IPS DF 6.9 (cell line): ENCODE measurements around the gene KLHL33.

ENCODE experiments used
- DNase-seq: peaks from one replicate; pipeline ENCODE4 v3.0.0-alpha.2; 2013; ENCODE audit warnings: low read depth, low spot score
- H3K27ac ChIP-seq: one replicate; pipeline ENCODE4 v1.5.1; 2013; ENCODE audit warnings: low read length, control low read depth
- H3K27me3 ChIP-seq: 2 replicates; pipeline ENCODE4 v1.6.1; 2013; ENCODE audit warnings: mild to moderate bottlenecking, low read length; ENCODE audit not compliant: control insufficient read depth, insufficient read depth
- H3K36me3 ChIP-seq: 2 replicates; pipeline ENCODE4 v1.6.1; 2013; ENCODE audit warnings: low read length; ENCODE audit not compliant: control insufficient read depth, insufficient read depth
- H3K4me1 ChIP-seq: 2 replicates; pipeline ENCODE4 v1.6.1; 2013; ENCODE audit warnings: low read length; ENCODE audit not compliant: control insufficient read depth, insufficient read depth
- H3K4me3 ChIP-seq: 2 replicates; pipeline ENCODE4 v1.5.1; 2013; ENCODE audit warnings: mild to moderate bottlenecking, low read length
- H3K9me3 ChIP-seq: 2 replicates; pipeline ENCODE4 v1.6.1; 2013; ENCODE audit warnings: low read length, inconsistent platforms; ENCODE audit not compliant: control insufficient read depth, insufficient read depth
- WGBS: extraction: QIAGEN DNeasy Blood & Tissue Kit; methylation state at CpG from one replicate; pipeline ENCODE4 v1.1.7; 2013; ENCODE audit warnings: mixed read lengths, missing lambda C conversion rate; ENCODE audit not compliant: insufficient read length, insufficient coverage; 5-methylcytosine and 5-hydroxymethylcytosine counted together

The KLHL33 gene

DNA sequence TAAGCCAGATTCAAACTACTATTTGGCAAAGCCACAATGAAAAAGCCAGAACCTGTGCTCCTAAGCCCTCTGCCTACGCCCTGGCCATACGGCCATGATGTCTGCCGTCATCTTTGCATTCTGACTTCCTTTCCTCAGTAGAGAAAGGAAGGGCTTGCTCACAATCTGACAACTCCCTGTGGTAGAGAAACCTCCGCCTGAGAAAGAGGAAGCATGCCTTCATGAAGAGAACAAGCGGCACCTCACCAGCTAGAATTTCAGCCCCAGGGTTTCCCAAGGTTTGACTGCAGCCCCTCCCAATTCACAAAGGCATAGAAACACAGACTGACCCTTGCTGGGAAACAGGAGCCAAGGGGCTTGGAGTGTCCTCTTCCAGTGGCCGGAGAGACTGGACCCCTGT, 48.4 kb downstream of the KLHL33 start:
- DNase-seq: no peak

DNA sequence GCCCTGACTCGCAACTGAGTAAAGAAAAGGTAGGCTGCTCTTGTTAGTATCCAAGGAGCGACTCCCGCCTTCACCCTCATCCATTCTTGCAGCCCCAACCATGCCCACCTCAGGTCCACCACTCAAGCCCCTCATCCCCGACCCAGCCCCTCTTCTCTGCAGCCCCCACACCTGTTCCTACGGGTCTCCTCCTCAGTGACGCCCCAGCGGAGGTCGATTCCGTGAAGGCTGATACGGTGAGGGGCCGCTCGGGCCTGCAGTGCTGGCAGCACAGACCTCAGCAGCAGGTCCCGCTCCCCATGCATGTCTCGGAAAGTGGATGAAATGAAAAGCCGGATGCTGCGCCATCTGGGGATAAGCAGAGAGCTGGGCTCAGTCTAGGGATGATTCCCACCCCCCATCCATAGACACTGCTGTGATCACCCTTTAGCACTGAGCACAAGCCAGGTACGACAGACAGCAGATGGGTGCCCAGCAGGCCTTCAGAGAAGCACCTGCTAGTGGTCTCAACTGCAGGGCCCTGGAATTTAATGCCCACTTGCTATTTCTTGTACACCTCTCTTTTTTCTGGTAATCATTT, 49.6 kb downstream of the KLHL33 start:
- peaks cover 4% of the 10 kb centered on the region; the same call in 1 of the 2 replicates for H3K36me3 ChIP-seq
- H3K4me1 ChIP-seq: no peaks in the 10 kb centered on the region
- no peak overlapping the region for H3K4me3 ChIP-seq

More for the DNA sequence above, 48.4 kb downstream of the KLHL33 start:
- Histone ChIP-seq H3K9me3 (no peaks in the 10 kb centered on the region), H3K27ac (no peak overlapping the region), H3K36me3 (0 out of 2 replicates have a peak, but pooled peaks cover 2% of the 10 kb centered on the region), H3K4me3 (no peak overlapping the region), H3K27me3 (no peaks in the 10 kb centered on the region), H3K4me1 (no peaks in the 10 kb centered on the region)
- no CpG with 5 or more reads among the region's 6 CpGs for whole genome bisulfite sequencing

DNA sequence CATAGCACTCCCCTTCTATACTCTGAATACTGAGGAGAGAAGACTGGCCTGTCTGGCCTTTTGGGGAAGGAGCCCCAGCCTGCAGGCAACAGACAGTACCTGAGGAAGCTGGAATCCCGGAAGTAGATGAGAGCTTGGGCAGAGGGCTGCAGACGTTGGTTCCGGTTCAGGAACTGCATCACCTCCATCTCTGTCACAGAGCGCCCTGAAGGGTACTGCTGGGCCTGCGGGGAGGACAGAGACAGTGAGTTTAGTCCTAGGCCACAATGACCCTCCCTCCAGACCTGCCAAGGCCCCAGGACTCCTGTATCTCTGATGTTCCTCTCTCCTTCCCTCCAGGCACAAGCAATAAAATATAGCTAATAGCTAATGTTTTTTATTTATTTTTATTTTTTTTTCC, 51.1 kb downstream of the KLHL33 start:
- no peak overlapping the region for H3K4me3 ChIP-seq
- no peak overlapping the region for H3K27ac ChIP-seq
- no peaks in the 10 kb centered on the region for H3K9me3 ChIP-seq
- WGBS: no CpG with 5 or more reads among the region's 5 CpGs
- peaks cover 9% of the 10 kb centered on the region; the same call in 1 of the 2 replicates for H3K36me3 ChIP-seq
- no peaks in the 10 kb centered on the region for H3K27me3 ChIP-seq
- DNase-seq: no peak
- no peaks in the 10 kb centered on the region for H3K4me1 ChIP-seq

More for the DNA sequence above, 49.6 kb downstream of the KLHL33 start:
- no peaks in the 10 kb centered on the region for H3K9me3 ChIP-seq
- no CpG with 5 or more reads among the region's 17 CpGs for WGBS
- H3K27ac ChIP-seq: no peak overlapping the region
- no peak for DNase-seq
- H3K27me3 ChIP-seq: no peaks in the 10 kb centered on the region

DNA sequence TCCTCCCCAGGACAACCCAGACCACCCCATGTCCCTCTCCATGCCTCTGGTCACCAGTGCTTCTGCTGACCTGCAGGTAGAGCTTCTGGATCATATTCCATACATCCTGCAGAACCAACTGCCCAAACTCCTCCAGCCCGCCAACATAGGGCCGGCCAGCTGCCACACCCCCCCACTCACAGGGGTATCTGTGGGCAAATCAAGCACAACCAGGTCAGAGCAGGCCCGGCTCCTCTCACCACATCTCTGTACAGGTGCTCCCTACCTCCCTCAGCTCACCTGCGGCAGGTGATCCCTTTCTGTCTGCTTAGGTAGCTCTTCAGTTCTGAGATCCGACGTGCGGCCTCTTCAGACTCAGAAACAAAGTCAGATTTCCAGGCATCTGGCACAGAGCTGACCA, 51.6 kb downstream of the KLHL33 start:
- Histone ChIP-seq H3K9me3 (no peaks in the 10 kb centered on the region), H3K27ac (no peak overlapping the region), H3K36me3 (peaks cover 10% of the 10 kb centered on the region; the same call in 1 of the 2 replicates), H3K4me1 (no peaks in the 10 kb centered on the region), H3K27me3 (no peaks in the 10 kb centered on the region), H3K4me3 (no peak overlapping the region)
- no peak for DNase-seq
- WGBS: no CpG with 5 or more reads among the region's 7 CpGs

DNA sequence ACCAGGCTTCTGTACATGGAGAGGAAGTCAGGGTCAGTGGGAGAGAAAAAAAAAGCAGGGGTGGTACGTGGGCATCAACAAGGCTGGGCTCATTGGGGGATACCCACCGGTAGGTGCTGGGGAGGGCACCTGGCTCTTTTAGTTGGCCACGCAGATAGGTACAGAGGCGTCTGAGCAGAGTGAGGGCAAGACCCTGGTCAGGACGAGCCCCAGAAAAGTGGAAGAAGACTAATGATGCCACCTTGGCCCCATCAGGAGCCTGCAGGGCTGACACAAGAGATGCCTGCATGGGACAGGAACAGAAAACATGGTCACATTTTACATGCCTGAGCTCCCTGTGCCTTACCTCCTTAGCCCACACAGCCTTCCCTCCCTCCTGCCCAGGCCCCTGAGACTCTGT, 52.3 kb downstream of the KLHL33 start:
- peaks cover 10% of the 10 kb centered on the region; the same call in 1 of the 2 replicates for H3K36me3 ChIP-seq
- no peak overlapping the region for H3K27ac ChIP-seq
- H3K4me1 ChIP-seq: no peaks in the 10 kb centered on the region
- H3K9me3 ChIP-seq: no peaks in the 10 kb centered on the region
- H3K27me3 ChIP-seq: no peaks in the 10 kb centered on the region
- H3K4me3 ChIP-seq: no peak overlapping the region
- WGBS: no CpG with 5 or more reads among the region's 5 CpGs
- DNase-seq: no peak

DNA sequence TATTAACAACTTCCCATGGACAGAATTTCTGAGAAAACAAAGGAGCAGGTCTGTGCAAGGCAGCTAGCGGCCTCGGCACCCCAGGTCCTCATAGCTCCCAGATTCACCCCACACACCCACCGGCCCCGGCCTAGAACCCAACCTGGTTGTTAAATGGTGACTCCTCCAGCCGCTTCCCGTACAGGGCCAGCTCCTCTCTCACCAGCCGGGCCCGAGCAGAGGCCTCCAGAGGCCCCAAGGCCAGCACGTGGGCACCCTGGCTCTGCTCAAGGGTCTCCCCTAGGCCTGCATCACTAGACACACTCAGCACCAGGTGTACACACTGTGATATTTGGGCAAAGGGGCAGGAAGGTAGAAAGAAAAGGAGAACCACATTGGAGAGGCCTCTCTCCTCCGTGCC, 52.9 kb downstream of the KLHL33 start:
- no CpG with 5 or more reads among the region's 10 CpGs for WGBS
- Histone ChIP-seq H3K4me3 (no peak overlapping the region), H3K9me3 (no peaks in the 10 kb centered on the region), H3K27ac (no peak overlapping the region), H3K4me1 (no peaks in the 10 kb centered on the region), H3K36me3 (peaks cover 10% of the 10 kb centered on the region; the same call in 1 of the 2 replicates), H3K27me3 (no peaks in the 10 kb centered on the region)
- DNase-seq: no peak

DNA sequence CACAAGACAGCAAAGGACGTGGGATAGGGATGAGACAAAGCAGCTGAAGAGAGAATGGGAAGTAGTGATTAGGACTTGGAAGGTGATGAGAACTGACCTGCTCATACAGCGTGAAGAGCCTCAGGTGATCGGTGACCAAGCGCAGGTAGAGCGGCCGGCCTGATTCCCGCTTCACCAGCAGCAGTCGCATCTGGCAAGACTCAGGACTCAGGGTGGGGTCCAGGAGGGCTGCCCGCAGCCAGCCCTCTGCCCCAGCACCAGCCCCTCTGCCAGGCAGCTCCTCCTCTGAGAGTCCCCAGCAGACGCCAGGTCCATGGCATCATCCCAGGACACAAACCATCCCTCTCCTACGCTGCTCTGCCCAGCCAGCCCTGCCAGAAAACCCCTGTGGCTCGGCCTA, 53.4 kb downstream of the KLHL33 start:
- Histone ChIP-seq H3K36me3 (peaks cover 10% of the 10 kb centered on the region; the same call in 1 of the 2 replicates), H3K27me3 (no peaks in the 10 kb centered on the region), H3K9me3 (no peaks in the 10 kb centered on the region), H3K4me1 (no peaks in the 10 kb centered on the region), H3K27ac (no peak overlapping the region), H3K4me3 (no peak overlapping the region)
- no peak for DNase-seq
- WGBS: 100% methylated on average over 1 of the region's 12 CpGs

DNA sequence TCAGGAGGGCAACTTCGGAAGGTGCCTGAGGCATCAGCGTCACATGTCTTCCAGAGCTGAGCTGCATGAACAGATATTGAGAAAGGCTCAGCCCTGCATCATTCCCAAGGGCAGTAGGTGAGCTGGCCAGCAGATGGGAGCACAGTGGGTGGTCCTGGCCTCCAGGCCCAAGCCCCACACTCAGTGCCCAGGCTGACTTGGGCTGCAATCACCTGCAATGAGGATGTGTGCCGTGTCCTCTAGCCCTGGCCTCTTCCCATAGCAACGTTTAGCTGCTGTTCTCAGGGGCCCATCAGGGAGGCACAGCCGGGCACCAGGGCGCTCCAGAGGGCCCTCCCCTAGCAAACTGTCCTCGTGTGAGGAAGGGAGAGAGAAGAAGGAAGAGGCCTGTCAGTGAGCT, 54.6 kb downstream of the KLHL33 start:
- no peak for DNase-seq

DNA sequence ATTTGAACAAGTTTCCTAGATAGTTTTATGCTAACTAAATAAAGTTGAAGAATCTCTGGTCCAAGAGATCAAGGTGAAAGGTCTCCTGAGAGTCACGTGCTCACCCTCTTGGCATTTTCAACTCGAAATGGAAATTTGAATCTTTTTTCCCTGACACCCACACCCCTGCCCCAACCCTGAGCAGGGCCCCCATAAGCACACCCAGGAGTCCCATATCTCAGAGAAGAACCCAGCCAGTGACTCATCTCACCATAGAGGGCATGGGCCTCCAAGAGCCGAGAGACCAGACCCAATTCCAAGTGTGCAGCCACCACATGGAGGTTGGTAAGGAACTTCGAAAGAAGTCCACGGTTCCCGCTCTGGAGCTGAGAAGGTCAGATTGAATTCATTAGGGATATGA, 55.3 kb downstream of the KLHL33 start:
- H3K36me3 ChIP-seq: peaks cover 8% of the 10 kb centered on the region; the same call in 1 of the 2 replicates
- H3K27ac ChIP-seq: no peak overlapping the region
- H3K9me3 ChIP-seq: no peaks in the 10 kb centered on the region
- WGBS: no CpG with 5 or more reads among the region's 6 CpGs
- no peak for DNase-seq
- no peak overlapping the region for H3K4me3 ChIP-seq
- no peaks in the 10 kb centered on the region for H3K27me3 ChIP-seq
- H3K4me1 ChIP-seq: no peaks in the 10 kb centered on the region

More for the DNA sequence above, 54.6 kb downstream of the KLHL33 start:
- WGBS: no CpG with 5 or more reads among the region's 7 CpGs
- no peak overlapping the region for H3K27ac ChIP-seq
- H3K9me3 ChIP-seq: no peaks in the 10 kb centered on the region
- H3K4me1 ChIP-seq: no peaks in the 10 kb centered on the region
- peaks cover 10% of the 10 kb centered on the region; the same call in 1 of the 2 replicates for H3K36me3 ChIP-seq
- H3K4me3 ChIP-seq: no peak overlapping the region
- H3K27me3 ChIP-seq: no peaks in the 10 kb centered on the region

DNA sequence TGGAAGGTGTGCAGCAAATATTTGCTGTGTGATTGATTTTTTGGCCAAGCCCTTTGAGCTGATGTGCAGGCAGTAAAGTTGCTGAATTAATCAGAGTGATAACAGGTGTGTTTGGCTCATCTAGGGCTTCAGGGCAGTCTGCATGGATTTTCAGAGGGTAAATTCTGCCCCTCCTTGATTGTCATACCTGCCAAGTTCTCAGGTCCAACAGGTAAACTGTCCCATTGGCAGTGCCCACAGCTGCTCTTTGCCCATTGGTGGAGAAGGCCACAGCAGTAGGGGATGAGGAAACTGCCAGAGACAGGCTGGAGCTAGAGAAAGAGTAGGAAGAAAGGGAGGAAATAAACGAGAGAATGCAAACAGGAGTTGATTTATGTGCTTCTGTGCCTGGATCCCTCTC, 56.2 kb downstream of the KLHL33 start:
- no peak for DNase-seq
- no CpG with 5 or more reads among the region's 1 CpG for WGBS
- H3K4me3 ChIP-seq: no peak overlapping the region
- no peak overlapping the region for H3K27ac ChIP-seq
- no peaks in the 10 kb centered on the region for H3K27me3 ChIP-seq
- no peaks in the 10 kb centered on the region for H3K9me3 ChIP-seq
- peaks cover 10% of the 10 kb centered on the region; the same call in 1 of the 2 replicates for H3K36me3 ChIP-seq
- no peaks in the 10 kb centered on the region for H3K4me1 ChIP-seq

DNA sequence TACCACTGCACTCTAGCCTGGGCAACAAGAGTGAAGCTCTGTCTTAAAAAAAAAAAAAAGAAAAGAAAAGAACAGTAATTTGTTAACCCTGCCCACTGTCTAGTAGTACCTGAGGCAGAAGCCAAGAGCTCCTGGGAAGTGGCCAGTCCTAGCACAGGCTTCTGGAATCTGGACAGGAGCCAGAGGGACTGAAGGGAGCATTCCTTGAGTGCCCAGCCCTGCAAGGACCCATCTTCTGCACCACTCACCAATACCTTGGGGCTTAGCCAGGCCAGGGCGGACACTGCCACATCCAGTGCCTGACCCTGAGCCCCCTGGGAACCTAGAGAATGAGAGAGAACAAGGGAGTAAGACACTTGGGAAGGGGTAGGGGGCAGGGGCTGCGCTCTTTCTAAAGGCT, 58.8 kb downstream of the KLHL33 start:
- no CpG with 5 or more reads among the region's 2 CpGs for WGBS
- Histone ChIP-seq H3K4me3 (no peak overlapping the region), H3K27me3 (no peaks in the 10 kb centered on the region), H3K27ac (no peak overlapping the region), H3K9me3 (no peaks in the 10 kb centered on the region), H3K36me3 (peaks cover 19% of the 10 kb centered on the region), H3K4me1 (no peaks in the 10 kb centered on the region)
- DNase-seq: no peak
